SKM-1 (cell line): Measurements from ENCODE around the gene CCDC12.

Source experiments
- DNase-seq: peaks from one replicate; lab custom pipeline; 2025; ENCODE audit not compliant: unreplicated experiment; lab: John Stamatoyannopoulos, UW

CCDC12 gene

GRCh38 chr3:46958467-46959160, 17.9 kb downstream of the CCDC12 start:
- no peak for DNase-seq

- no peak for DNase-seq
Observed at GRCh38 chr3:46957092-46957820, 19.3 kb downstream of the CCDC12 start.

GRCh38 chr3:46955801-46956259, 20.7 kb downstream of the CCDC12 start:
- DNase-seq, result no peak

- DNase-seq, result no peak
Observed at GRCh38 chr3:46955157-46955556, 21.4 kb downstream of the CCDC12 start.

- no peak for DNase-seq
Observed at GRCh38 chr3:46954178-46954577, 22.4 kb downstream of the CCDC12 start.

- peak; percentile 70 for DNase-seq
Observed at GRCh38 chr3:46953234-46954010, 23.1 kb downstream of the CCDC12 start.

- DNase-seq, result no peak
Observed at GRCh38 chr3:46952813-46953212, 23.7 kb downstream of the CCDC12 start.

GRCh38 chr3:46950650-46951241, 25.8 kb downstream of the CCDC12 start:
- no peak for DNase-seq

- no peak for DNase-seq
Observed at GRCh38 chr3:46950177-46950576, 26.4 kb downstream of the CCDC12 start.

- DNase-seq, result peak; percentile 49
Observed at GRCh38 chr3:46948830-46949671, 27.5 kb downstream of the CCDC12 start.

- peak; percentile 21 for DNase-seq
Observed at GRCh38 chr3:46947981-46948791, 28.4 kb downstream of the CCDC12 start.

- no peak for DNase-seq
Observed at GRCh38 chr3:46947546-46947901, 29.0 kb downstream of the CCDC12 start.

GRCh38 chr3:46946856-46947545, 29.5 kb downstream of the CCDC12 start:
- DNase-seq, result no peak

- DNase-seq, result no peak
Observed at GRCh38 chr3:46946416-46946815, 30.1 kb downstream of the CCDC12 start.

GRCh38 chr3:46944191-46944590, 32.4 kb downstream of the CCDC12 start:
- no peak for DNase-seq

- no peak for DNase-seq
Observed at GRCh38 chr3:46943237-46944187, 33.0 kb downstream of the CCDC12 start.

GRCh38 chr3:46942481-46943236, 33.9 kb downstream of the CCDC12 start:
- DNase-seq, result no peak
